H9 (cell line): ENCODE data around the gene ASS1. TPM values are rescaled to one million over a fixed set of nuclear protein-coding genes. Genes with fewer than 3 reads are reported as not detected.
A peak's percentile ranks its signal among the peaks of the same experiment; 100 is the strongest.

Experiments
- DNase-seq: peaks from one replicate; pipeline ENCODE4 v3.0.0-alpha.2; 2017
- H2AFZ ChIP-seq: one replicate; pipeline ENCODE4 v1.6.1; 2013; ENCODE audit warnings: mild to moderate bottlenecking, low read length, control low read depth, moderate library complexity
- H2AK5ac ChIP-seq: 2 replicates; pipeline ENCODE4 v1.6.1; 2013; ENCODE audit warnings: low read length, control low read depth, mixed read lengths; ENCODE audit not compliant: insufficient read length
- H2BK120ac ChIP-seq: one replicate; pipeline ENCODE4 v1.6.1; 2013; ENCODE audit warnings: low read depth, mild to moderate bottlenecking, low read length, control low read depth, inconsistent platforms; ENCODE audit not compliant: poor library complexity, severe bottlenecking
- H2BK12ac ChIP-seq: 2 replicates; pipeline ENCODE4 v1.6.1; 2013; ENCODE audit warnings: low read length, control low read depth, mixed read lengths, low read depth; ENCODE audit not compliant: insufficient read length
- H2BK15ac ChIP-seq: 2 replicates; pipeline ENCODE4 v1.6.1; 2013; ENCODE audit warnings: low read depth, low read length, control low read depth
- H2BK20ac ChIP-seq: one replicate; pipeline ENCODE4 v1.6.1; 2013; ENCODE audit warnings: low read depth, mild to moderate bottlenecking, low read length, control low read depth, inconsistent platforms; ENCODE audit not compliant: poor library complexity, severe bottlenecking
- H2BK5ac ChIP-seq: 2 replicates; pipeline ENCODE4 v1.6.1; 2013; ENCODE audit warnings: low read length, control low read depth, mixed read lengths; ENCODE audit not compliant: insufficient read length
- H3K14ac ChIP-seq: 2 replicates; pipeline ENCODE4 v1.6.1; 2013; ENCODE audit warnings: low read length, control low read depth; ENCODE audit not compliant: insufficient read depth
- H3K18ac ChIP-seq: 2 replicates; pipeline ENCODE4 v1.6.1; 2013; ENCODE audit warnings: low read depth, mild to moderate bottlenecking, mixed read lengths, low read length, control low read depth; ENCODE audit not compliant: insufficient read length
- H3K23ac ChIP-seq: 2 replicates; pipeline ENCODE4 v1.6.1; 2013; ENCODE audit warnings: low read length, control low read depth, mixed read lengths, low read depth; ENCODE audit not compliant: insufficient read length
- H3K23me2 ChIP-seq: 2 replicates; pipeline ENCODE4 v1.6.1; 2013; ENCODE audit warnings: low read depth, mild to moderate bottlenecking, mixed read lengths, low read length, control low read depth; ENCODE audit not compliant: insufficient read length, poor library complexity, severe bottlenecking
- H3K27ac ChIP-seq: 2 replicates; pipeline ENCODE4 v1.5.1; 2013; ENCODE audit warnings: low read length, control low read depth, mixed read lengths, low read depth; ENCODE audit not compliant: insufficient read length
- H3K27me3 ChIP-seq: 2 replicates; pipeline ENCODE4 v1.6.1; 2013; ENCODE audit warnings: low read length, control low read depth, inconsistent platforms; ENCODE audit not compliant: insufficient read depth
- H3K4ac ChIP-seq: 2 replicates; pipeline ENCODE4 v1.6.1; 2013; ENCODE audit warnings: low read depth, mild to moderate bottlenecking, control low read depth, inconsistent platforms, low read length, moderate library complexity
- H3K4me1 ChIP-seq: 2 replicates; pipeline ENCODE4 v1.6.1; 2013; ENCODE audit warnings: low read length, control low read depth, inconsistent platforms; ENCODE audit not compliant: insufficient read depth
- H3K4me2 ChIP-seq: 2 replicates; pipeline ENCODE4 v1.6.1; 2013; ENCODE audit warnings: low read length, control low read depth, mixed read lengths; ENCODE audit not compliant: insufficient read length, insufficient read depth
- H3K56ac ChIP-seq: 2 replicates; pipeline ENCODE4 v1.6.1; 2013; ENCODE audit warnings: low read depth, mild to moderate bottlenecking, mixed read lengths, low read length, control low read depth; ENCODE audit not compliant: insufficient read length
- H3K79me1 ChIP-seq: 2 replicates; pipeline ENCODE4 v1.6.1; 2013; ENCODE audit warnings: low read depth, mild to moderate bottlenecking, moderate library complexity, low read length, control low read depth, inconsistent platforms; ENCODE audit not compliant: insufficient read depth, poor library complexity, severe bottlenecking
- H3K79me2 ChIP-seq: 2 replicates; pipeline ENCODE4 v1.6.1; 2013; ENCODE audit warnings: low read length, control low read depth, inconsistent platforms; ENCODE audit not compliant: insufficient read depth
- H3K9ac ChIP-seq: 2 replicates; pipeline ENCODE4 v1.6.1; 2013; ENCODE audit warnings: low read length, control low read depth, mixed read lengths; ENCODE audit not compliant: insufficient read length; ENCODE audit errors: extremely low read depth
- H3K9me3 ChIP-seq: one replicate; pipeline ENCODE4 v1.6.1; 2013; ENCODE audit warnings: low read depth, low read length, inconsistent platforms; ENCODE audit not compliant: control insufficient read depth
- H3T11ph ChIP-seq: one replicate; pipeline ENCODE4 v1.6.1; 2013; ENCODE audit warnings: mild to moderate bottlenecking, low read length, control low read depth, inconsistent platforms
- H4K20me1 ChIP-seq: one replicate; pipeline ENCODE4 v1.6.1; 2013; ENCODE audit not compliant: control insufficient read depth, insufficient read length, insufficient read depth
- H4K5ac ChIP-seq: 2 replicates; pipeline ENCODE4 v1.6.1; 2013; ENCODE audit warnings: low read depth, mild to moderate bottlenecking, mixed read lengths, low read length, control low read depth; ENCODE audit not compliant: insufficient read length
- H4K8ac ChIP-seq: replicated peaks from 2 replicates; pipeline ENCODE4 v1.6.1; 2013; ENCODE audit warnings: low read length, control low read depth, mixed read lengths, low read depth; ENCODE audit not compliant: insufficient read length
- H4K91ac ChIP-seq: 2 replicates; pipeline ENCODE4 v1.6.1; 2013; ENCODE audit warnings: low read depth, mild to moderate bottlenecking, moderate library complexity, mixed read lengths, low read length, control low read depth; ENCODE audit not compliant: insufficient read length
- H3K27ac Mint-ChIP-seq, 3 experiments: 2 replicates in 2 of 3; 3 replicates in 1 of 3; pipeline ENCODE4 v1.8.0; 2020 to 2021; ENCODE audit warnings: mixed read lengths in 3 of 3, mild to moderate bottlenecking in 1 of 3, moderate library complexity in 1 of 3
- H3K27me3 Mint-ChIP-seq: 2 replicates; pipeline ENCODE4 v1.8.0; 2021; ENCODE audit warnings: low read depth, mild to moderate bottlenecking, moderate library complexity, mixed read lengths
- H3K36me3 Mint-ChIP-seq, 3 experiments: 2 replicates in 2 of 3; 3 replicates in 1 of 3; pipeline ENCODE4 v1.8.0; 2020 to 2021; ENCODE audit warnings: low read depth in 3 of 3, mixed read lengths in 3 of 3; ENCODE audit not compliant: insufficient read depth in 1 of 3
- H3K4me1 Mint-ChIP-seq, 2 experiments: 2 replicates each; pipeline ENCODE4 v1.8.0; 2020; ENCODE audit warnings: mixed read lengths in 2 of 2
- H3K4me3 Mint-ChIP-seq, 2 experiments: 2 replicates in 1 of 2; 3 replicates in 1 of 2; pipeline ENCODE4 v1.8.0; 2020 to 2021; ENCODE audit warnings: mild to moderate bottlenecking in 2 of 2, mixed read lengths in 2 of 2, moderate library complexity in 1 of 2
- H3K9me3 Mint-ChIP-seq, 2 experiments: 2 replicates in 1 of 2; 3 replicates in 1 of 2; pipeline ENCODE4 v1.8.0; 2020; ENCODE audit warnings: mild to moderate bottlenecking in 2 of 2, mixed read lengths in 2 of 2, moderate library complexity in 1 of 2
- CTCF ChIP-seq: fragments of 200-600 bp; sonication (generic); conservative IDR thresholded peaks from 3 replicates; pipeline ENCODE4 v1.8.0; 2021; ENCODE audit warnings: antibody characterized with exemption, mild to moderate bottlenecking
- WGBS: extraction: QIAGEN DNeasy Blood & Tissue Kit; methylation state at CpG from one replicate; pipeline ENCODE4 v1.1.7; 2013; ENCODE audit warnings: missing lambda C conversion rate, low lambda C conversion rate, mixed read lengths; ENCODE audit not compliant: insufficient read length; ENCODE audit errors: extremely low coverage; 5-methylcytosine and 5-hydroxymethylcytosine counted together
- total RNA-seq: library from RNA; stranded (reverse); gene quantifications from 2 replicates; pipeline ENCODE4 v1.2.1, GENCODE V29; 2021

The ASS1 gene
- total RNA-seq, 1 experiment from 2014 or later, result 118 TPM

- WGBS, result no CpG with 5 or more reads among the region's 16 CpGs
- H4K8ac ChIP-seq, result no peak overlapping the region
- H3K9ac ChIP-seq, result no peak overlapping the region
- no peak overlapping the region for H2BK5ac ChIP-seq
- no peaks in the 10 kb centered on the region; the same call in 1 of the 2 replicates for H3K27me3 ChIP-seq
- H3K23ac ChIP-seq, result no peak overlapping the region
- no peaks in the 10 kb centered on the region for H4K20me1 ChIP-seq
- H3K27ac ChIP-seq, result no peak overlapping the region
- H3K56ac ChIP-seq, result no peak overlapping the region
- no peak for TF ChIP-seq CTCF
- H3K4me2 ChIP-seq, result peak overlapping the region; percentile 40
- Mint-ChIP-seq H3K36me3 (peaks cover 0 to 5% (median 2%) of the 10 kb centered on the region in 3 experiments; a peak in 2 of 7 replicates), H3K4me1 (peaks cover 6 to 16% of the 10 kb centered on the region in 2 experiments), H3K27me3 (peaks cover 49% of the 10 kb centered on the region), H3K27ac (no peak overlapping the region), H3K9me3 (no peaks in the 10 kb centered on the region; a peak in 2 of 5 replicates), H3K4me3 (peak overlapping the region; percentile 46 to 74)
- no peak overlapping the region for H2BK12ac ChIP-seq
- H2AK5ac ChIP-seq, result no peak overlapping the region
- H4K5ac ChIP-seq, result no peak overlapping the region
- H3T11ph ChIP-seq, result no peak overlapping the region
- no peak overlapping the region for H4K91ac ChIP-seq
- no peak overlapping the region for H3K14ac ChIP-seq
- no peaks in the 10 kb centered on the region for H3K4me1 ChIP-seq
- H2BK20ac ChIP-seq, result no peak overlapping the region
- no peaks in the 10 kb centered on the region for H3K9me3 ChIP-seq
- no peak overlapping the region for H2BK120ac ChIP-seq
- no peak overlapping the region for H2AFZ ChIP-seq
- H3K79me1 ChIP-seq, result no peaks in the 10 kb centered on the region
- no peak overlapping the region for H3K18ac ChIP-seq
- H3K4ac ChIP-seq, result no peak overlapping the region
- H2BK15ac ChIP-seq, result no peak overlapping the region
- no peaks in the 10 kb centered on the region for H3K79me2 ChIP-seq
- no peak for DNase-seq
- peaks cover 4% of the 10 kb centered on the region for H3K23me2 ChIP-seq
Measured at GRCh38 chr9:130432796-130433167, 12.0 kb upstream of the ASS1 start.
